Measurements from ENCODE around the gene PDE4A. TPM values are rescaled to one million over a fixed set of nuclear protein-coding genes. Genes with fewer than 3 reads are reported as not detected.
A peak's percentile ranks its signal among the peaks of the same experiment; 100 is the strongest.

The PDE4A gene
- total RNA-seq, 1 donor from 2014 or later: 0.26 TPM

DNA sequence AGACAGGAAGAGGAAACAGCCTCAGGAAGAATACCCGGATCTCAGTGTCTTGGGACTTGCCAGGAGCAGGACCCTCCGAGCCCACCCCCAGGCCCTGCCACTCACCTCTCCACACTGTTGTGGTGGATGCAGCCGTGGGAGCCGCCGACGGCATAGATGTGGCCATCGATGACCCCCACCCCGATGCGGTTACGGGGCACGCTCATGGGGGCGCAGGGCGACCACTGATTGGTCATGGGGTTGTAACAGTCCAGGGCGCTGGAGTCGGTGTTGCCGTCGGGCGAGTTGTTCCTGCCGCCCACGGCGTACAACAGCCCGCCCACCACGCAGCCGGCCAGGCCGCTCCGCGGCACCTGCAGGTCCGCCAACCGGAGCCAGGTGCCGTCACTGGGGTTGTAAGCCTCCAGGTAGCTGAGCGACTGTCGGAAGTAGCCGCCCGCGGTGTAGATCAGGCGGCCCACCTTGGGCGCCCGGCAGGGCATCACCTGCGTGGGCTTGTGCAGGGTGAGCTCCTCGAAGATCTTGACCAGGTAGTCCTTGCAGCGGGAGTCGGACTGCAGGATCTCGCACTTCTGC is 71.2 kb downstream of the PDE4A start:
- no peak overlapping the region for H3K4me3 ChIP-seq (ENCODE audit: low read depth, low read length)
- FAIRE-seq (no peak), DNase-seq (ENCODE audit: low read depth) (no peak)
- H3K36me3 ChIP-seq (ENCODE audit: control insufficient read depth, insufficient read depth, low read length): peaks cover 20% of the 10 kb centered on the region
- no peaks in the 10 kb centered on the region for H3K27me3 ChIP-seq (ENCODE audit: control insufficient read depth, insufficient read depth, low read length)
- TF ChIP-seq, protein P1, sequence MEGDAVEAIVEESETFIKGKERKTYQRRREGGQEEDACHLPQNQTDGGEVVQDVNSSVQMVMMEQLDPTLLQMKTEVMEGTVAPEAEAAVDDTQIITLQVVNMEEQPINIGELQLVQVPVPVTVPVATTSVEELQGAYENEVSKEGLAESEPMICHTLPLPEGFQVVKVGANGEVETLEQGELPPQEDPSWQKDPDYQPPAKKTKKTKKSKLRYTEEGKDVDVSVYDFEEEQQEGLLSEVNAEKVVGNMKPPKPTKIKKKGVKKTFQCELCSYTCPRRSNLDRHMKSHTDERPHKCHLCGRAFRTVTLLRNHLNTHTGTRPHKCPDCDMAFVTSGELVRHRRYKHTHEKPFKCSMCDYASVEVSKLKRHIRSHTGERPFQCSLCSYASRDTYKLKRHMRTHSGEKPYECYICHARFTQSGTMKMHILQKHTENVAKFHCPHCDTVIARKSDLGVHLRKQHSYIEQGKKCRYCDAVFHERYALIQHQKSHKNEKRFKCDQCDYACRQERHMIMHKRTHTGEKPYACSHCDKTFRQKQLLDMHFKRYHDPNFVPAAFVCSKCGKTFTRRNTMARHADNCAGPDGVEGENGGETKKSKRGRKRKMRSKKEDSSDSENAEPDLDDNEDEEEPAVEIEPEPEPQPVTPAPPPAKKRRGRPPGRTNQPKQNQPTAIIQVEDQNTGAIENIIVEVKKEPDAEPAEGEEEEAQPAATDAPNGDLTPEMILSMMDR (IDR thresholded peaks at IDR 0.05; ENCODE audit: insufficient read depth, low read length, severe bottlenecking): no peak

- FAIRE-seq (no peak), DNase-seq (ENCODE audit: low read depth) (no peak)
- Histone ChIP-seq H3K36me3 (ENCODE audit: control insufficient read depth, insufficient read depth, low read length) (peaks cover 13% of the 10 kb centered on the region), H3K4me3 (ENCODE audit: low read depth, low read length) (no peak overlapping the region), H3K27me3 (ENCODE audit: control insufficient read depth, insufficient read depth, low read length) (no peaks in the 10 kb centered on the region)
- TF ChIP-seq, protein P1 (IDR thresholded peaks at IDR 0.05; ENCODE audit: insufficient read depth, low read length, severe bottlenecking): no peak
These were observed 77.0 kb downstream of the PDE4A start for GRCh38 chr19:10497371-10497770.

GRCh38 chr19:10499550-10500246 is 79.4 kb downstream of the PDE4A start:
- DNase-seq (ENCODE audit: low read depth) (no peak), FAIRE-seq (no peak)
- no peak overlapping the region for H3K4me3 ChIP-seq (ENCODE audit: low read depth, low read length)
- TF ChIP-seq, protein P1 (IDR thresholded peaks at IDR 0.05; ENCODE audit: insufficient read depth, low read length, severe bottlenecking): no peak
- peaks cover 10% of the 10 kb centered on the region for H3K36me3 ChIP-seq (ENCODE audit: control insufficient read depth, insufficient read depth, low read length)
- H3K27me3 ChIP-seq (ENCODE audit: control insufficient read depth, insufficient read depth, low read length): no peaks in the 10 kb centered on the region

DNA sequence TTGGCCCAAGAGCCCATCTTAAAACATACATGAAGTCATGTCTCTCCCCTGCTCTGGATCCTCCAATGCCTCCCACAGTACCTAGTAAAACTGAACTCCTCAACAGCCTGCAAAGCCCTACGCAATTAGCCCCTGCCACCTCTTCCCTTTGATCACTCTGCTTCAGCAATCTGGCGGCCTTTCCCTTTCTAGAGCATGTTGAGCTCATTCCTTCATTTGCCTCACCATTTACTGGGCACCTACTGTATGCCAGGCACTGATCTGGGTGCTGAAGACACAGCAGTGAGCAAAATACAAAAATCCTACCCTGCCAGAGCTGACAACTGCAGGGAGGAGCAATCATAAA is 79.9 kb downstream of the PDE4A start:
- Histone ChIP-seq H3K36me3 (ENCODE audit: control insufficient read depth, insufficient read depth, low read length) (peaks cover 9% of the 10 kb centered on the region), H3K4me3 (ENCODE audit: low read depth, low read length) (no peak overlapping the region), H3K27me3 (ENCODE audit: control insufficient read depth, insufficient read depth, low read length) (no peaks in the 10 kb centered on the region)
- TF ChIP-seq, protein P1 (IDR thresholded peaks at IDR 0.05; ENCODE audit: insufficient read depth, low read length, severe bottlenecking): no peak
- no peak for DNase-seq (ENCODE audit: low read depth)
- no peak for FAIRE-seq

DNA sequence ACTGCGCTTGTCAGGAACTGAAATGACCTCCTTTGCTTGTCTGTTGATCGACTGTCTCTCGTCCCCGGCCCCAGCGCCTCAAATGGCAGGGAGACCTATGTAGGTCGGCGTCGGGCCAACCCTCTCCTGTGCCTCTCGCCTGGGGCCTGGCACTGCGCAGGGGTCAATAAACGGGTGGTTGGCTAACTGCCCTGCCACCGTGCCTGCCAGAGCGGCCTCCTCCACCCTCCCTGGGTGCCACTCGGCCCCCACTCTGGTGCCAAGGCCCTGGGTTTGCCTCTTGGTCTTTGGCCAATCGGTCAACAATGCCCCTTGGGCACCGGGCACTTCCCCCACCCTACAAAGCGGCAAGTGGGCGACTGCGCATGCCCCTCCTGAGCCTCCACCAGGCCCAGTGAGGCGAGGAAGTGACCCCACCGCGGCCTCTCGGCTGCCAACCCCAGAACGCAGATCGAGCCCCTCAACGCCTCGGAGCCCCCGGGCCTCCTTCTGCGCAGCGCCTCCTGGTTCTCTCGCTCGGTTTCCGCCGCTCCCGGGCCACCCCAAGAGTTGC is 81.7 kb downstream of the PDE4A start:
- Histone ChIP-seq H3K27me3 (ENCODE audit: control insufficient read depth, insufficient read depth, low read length) (no peaks in the 10 kb centered on the region), H3K4me3 (ENCODE audit: low read depth, low read length) (peak overlapping the region; percentile 95), H3K36me3 (ENCODE audit: control insufficient read depth, insufficient read depth, low read length) (peaks cover 9% of the 10 kb centered on the region)
- DNase-seq (ENCODE audit: low read depth): no peak
- FAIRE-seq: no peak
- TF ChIP-seq, protein P1 (IDR thresholded peaks at IDR 0.05; ENCODE audit: insufficient read depth, low read length, severe bottlenecking): no peak

Data from bronchial epithelial cell (primary cell).